ENCODE results near the gene ACAT2. TPM values are rescaled to one million over a fixed set of nuclear protein-coding genes. Genes with fewer than 3 reads are reported as not detected.
"Not testable (repeated sequence)": the region's sequence is repeated elsewhere in the genome, so short reads cannot be mapped to it uniquely, and the experiment has no call there.

ACAT2 gene
- total RNA-seq, 1 donor from 2014 or later, result 0.85 TPM

DNA sequence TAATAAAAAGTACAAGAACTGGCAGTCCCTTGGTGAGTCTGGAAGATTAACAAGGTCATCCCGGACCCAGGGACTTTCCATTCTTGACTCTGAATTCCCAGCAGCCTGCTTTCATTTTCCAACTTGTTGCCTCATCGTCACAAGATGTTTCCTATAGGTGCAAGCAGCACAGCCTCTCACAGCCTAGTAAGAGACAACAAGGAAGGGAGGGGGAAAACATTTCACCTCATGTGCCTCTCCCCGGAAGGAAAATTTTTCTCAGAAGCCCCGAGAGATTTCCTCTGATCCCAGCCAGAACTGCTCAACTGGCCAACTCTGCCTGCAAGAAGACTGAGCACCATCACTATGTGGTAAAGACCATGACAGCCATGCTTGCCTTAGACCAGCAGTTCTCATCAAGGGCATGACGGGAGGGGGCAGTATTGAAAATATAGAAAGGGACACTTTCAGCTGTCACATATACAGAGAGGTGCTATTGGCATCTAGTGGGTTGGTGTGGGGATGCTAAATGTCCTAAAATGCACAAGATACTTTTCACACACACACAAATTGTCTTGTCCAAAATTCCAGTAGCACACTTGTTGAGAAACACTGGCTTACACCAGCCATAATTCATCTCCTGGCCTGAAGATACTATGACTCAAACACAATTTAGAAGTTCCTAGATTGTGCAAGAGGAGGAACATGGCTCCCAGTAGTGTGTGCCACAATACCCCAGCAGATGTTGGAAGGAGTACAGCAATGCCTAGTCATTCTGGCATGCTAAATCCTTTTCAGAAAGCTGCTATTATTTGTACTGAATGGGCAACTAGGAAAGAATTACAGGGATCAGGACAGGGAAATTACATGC is 45.4 kb upstream of the ACAT2 start:
- Histone ChIP-seq H3K36me3 (no peaks in the 10 kb centered on the region), H3K9me3 (no peaks in the 10 kb centered on the region), H3K27me3 (no peaks in the 10 kb centered on the region), H3K4me1 (peaks cover 6 to 15% of the 10 kb centered on the region in 2 donors), H3K4me3 (peak overlapping the region; percentile 11 to 18), H3K27ac (peak overlapping the region; percentile 66 to 85)
- TF ChIP-seq, protein P1, sequence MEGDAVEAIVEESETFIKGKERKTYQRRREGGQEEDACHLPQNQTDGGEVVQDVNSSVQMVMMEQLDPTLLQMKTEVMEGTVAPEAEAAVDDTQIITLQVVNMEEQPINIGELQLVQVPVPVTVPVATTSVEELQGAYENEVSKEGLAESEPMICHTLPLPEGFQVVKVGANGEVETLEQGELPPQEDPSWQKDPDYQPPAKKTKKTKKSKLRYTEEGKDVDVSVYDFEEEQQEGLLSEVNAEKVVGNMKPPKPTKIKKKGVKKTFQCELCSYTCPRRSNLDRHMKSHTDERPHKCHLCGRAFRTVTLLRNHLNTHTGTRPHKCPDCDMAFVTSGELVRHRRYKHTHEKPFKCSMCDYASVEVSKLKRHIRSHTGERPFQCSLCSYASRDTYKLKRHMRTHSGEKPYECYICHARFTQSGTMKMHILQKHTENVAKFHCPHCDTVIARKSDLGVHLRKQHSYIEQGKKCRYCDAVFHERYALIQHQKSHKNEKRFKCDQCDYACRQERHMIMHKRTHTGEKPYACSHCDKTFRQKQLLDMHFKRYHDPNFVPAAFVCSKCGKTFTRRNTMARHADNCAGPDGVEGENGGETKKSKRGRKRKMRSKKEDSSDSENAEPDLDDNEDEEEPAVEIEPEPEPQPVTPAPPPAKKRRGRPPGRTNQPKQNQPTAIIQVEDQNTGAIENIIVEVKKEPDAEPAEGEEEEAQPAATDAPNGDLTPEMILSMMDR (IDR thresholded peaks at IDR 0.05), result no peak
- peak in 1 of 2 donors; percentile 87 for DNase-seq (ENCODE audit: low spot score in 2 of 2)
- intact Hi-C loops (cut with DNase I), result loop anchor here (1.0 kb wide), 3 partner anchors 10 to 23 kb away; partner anchors contain the start of gene SOD2

DNA sequence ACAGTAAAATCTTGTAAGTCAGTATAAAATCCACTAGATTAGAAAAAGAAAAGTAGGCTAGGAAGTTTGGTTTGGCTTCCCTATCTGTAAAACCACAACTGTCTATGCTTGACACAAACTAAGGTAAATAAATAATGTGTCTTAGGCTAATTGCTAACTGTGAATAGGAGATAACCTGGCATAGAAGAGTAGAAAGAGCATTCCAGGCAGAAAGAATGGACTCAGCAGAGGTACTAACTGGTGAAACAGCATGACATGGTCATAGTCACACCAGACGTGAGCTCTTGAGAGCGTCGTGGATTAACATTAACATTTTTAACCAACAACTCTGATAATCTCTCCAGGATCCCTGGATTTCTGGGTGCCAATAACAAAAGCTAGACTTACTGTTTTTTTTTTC is 43.2 kb upstream of the ACAT2 start:
- DNase-seq (ENCODE audit: low spot score in 2 of 2), result no peak
- Histone ChIP-seq H3K4me3 (no peak overlapping the region), H3K27me3 (no peaks in the 10 kb centered on the region), H3K27ac (no peak overlapping the region), H3K9me3 (no peaks in the 10 kb centered on the region), H3K36me3 (no peaks in the 10 kb centered on the region), H3K4me1 (peaks cover 6 to 15% of the 10 kb centered on the region in 2 donors)
- TF ChIP-seq, protein P1 (IDR thresholded peaks at IDR 0.05), result no peak
- intact Hi-C loops (cut with DNase I), result no loop called here

DNA sequence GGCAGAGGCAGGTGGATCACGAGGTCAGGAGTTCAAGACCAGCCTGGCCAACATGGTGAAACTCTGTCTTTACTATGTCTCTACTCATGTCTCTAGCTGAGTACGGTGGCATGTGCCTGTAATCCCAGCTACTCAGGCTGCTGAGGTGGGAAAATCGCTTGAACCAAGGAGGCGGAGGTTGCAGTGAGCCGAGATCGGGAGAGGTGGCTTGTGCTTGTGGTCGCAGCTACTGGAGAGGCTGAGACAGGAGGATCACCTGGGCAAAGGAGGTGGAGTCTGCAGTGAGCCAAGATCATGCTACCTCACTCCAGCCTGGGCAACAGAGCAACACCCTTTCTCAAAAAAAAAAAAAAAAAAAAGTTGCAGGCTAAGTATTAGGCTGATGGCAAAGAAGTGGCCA is 42.6 kb upstream of the ACAT2 start:
- DNase-seq (ENCODE audit: low spot score in 2 of 2), result no peak
- Histone ChIP-seq H3K27ac (no peak overlapping the region), H3K9me3 (no peaks in the 10 kb centered on the region), H3K4me3 (no peak overlapping the region), H3K4me1 (peaks cover 6 to 15% of the 10 kb centered on the region in 2 donors), H3K36me3 (no peaks in the 10 kb centered on the region), H3K27me3 (no peaks in the 10 kb centered on the region)
- intact Hi-C loops (cut with DNase I), result no loop called here
- TF ChIP-seq, protein P1 (IDR thresholded peaks at IDR 0.05), result no peak

DNA sequence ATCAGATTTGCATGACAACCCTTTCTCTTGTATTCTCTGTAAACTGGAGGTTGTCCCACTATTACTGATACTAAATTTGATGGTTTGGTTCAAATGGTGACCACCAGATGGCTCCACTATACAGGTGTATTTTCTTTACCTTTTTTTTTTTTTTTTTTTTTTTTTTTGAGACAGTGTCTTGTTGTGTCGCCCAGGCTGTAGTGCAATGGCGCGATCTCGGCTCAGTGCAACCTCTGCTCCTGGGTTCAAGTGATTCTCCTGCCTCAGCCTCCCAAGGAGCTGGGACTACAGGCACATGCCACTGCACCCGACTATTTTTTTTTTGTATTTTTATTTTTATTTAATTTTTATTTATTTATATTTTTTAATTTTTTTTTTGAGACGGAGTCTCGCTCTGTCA is 41.1 kb upstream of the ACAT2 start:
- DNase-seq (ENCODE audit: low spot score in 2 of 2), result no peak
- Histone ChIP-seq H3K9me3 (no peaks in the 10 kb centered on the region), H3K4me1 (peaks cover 6 to 16% of the 10 kb centered on the region in 2 donors), H3K27ac (no peak overlapping the region), H3K4me3 (no peak overlapping the region), H3K27me3 (no peaks in the 10 kb centered on the region), H3K36me3 (no peaks in the 10 kb centered on the region)
- TF ChIP-seq, protein P1 (IDR thresholded peaks at IDR 0.05), result peak in 2 of 3 experiments; percentile 12 to 22
- intact Hi-C loops (cut with DNase I), result loop anchor here (10.0 kb wide), 1 partner anchor 1076 kb away; the partner anchor contains the start of gene DYNLT1

DNA sequence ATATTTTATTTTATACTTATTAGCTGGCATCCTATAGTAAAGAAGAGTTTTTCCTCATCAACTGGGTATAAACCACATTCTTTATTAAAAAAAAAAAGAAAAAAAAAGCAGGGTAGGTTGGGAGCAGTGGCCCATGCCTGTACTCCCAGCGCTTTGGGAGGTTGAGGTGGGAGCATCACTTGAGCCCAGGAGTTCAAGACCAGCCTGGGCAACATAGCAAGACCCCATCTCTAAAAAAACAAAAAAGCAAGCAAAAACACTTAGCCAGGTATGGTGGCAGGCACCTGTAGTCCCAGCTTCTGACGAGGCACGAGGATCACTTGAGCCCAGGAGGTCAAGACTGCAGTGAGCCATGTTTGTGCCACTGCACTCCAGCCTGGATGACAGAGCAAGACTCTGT is 39.9 kb upstream of the ACAT2 start:
- H3K36me3 ChIP-seq, result not testable (repeated sequence)

DNA sequence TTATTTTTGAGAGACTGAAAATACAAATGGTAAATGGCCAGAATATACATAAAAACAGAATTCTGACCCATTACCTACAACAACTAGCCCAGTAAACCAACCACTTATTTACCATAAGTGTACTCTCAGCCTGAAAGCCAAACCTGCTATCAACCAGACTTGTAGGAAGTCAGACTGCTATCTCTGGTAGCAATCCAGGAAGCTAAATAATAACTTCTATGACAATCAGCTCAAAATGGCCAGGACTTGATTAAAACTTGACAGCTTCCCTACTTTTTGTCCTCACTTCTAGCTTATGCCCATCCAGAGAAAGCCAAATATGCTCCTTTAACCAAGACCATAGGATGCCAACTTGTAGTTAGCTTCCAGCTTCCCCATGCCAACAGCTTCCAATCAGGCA is 39.2 kb upstream of the ACAT2 start:
- H3K9me3 ChIP-seq, result no peaks in the 10 kb centered on the region
- no peak overlapping the region for H3K27ac ChIP-seq
- no peaks in the 10 kb centered on the region for H3K36me3 ChIP-seq
- TF ChIP-seq, protein P1 (IDR thresholded peaks at IDR 0.05), result no peak
- no peak for DNase-seq (ENCODE audit: low spot score in 2 of 2)
- intact Hi-C loops (cut with DNase I), result loop anchor here (10.0 kb wide), 1 partner anchor 1078 kb away; the partner anchor contains the start of gene DYNLT1
- no peaks in the 10 kb centered on the region for H3K27me3 ChIP-seq
- H3K4me3 ChIP-seq, result no peak overlapping the region
- H3K4me1 ChIP-seq, result peaks cover 0 to 6% of the 10 kb centered on the region in 2 donors

More for the DNA sequence above, 39.9 kb upstream of the ACAT2 start:
- DNase-seq (ENCODE audit: low spot score in 2 of 2); H3K27me3 ChIP-seq; H3K4me3 ChIP-seq; H3K9me3 ChIP-seq; H3K27ac ChIP-seq: not testable (repeated sequence)
- peaks cover 0 to 13% of the 10 kb centered on the region in 2 donors for H3K4me1 ChIP-seq
- intact Hi-C loops (cut with DNase I), result loop anchor here (10.0 kb wide), 1 partner anchor 1077 kb away; the partner anchor contains the start of gene DYNLT1

All from ascending aorta (tissue), 2 donors.